ENCODE measurements around the gene CELF1. TPM values are rescaled to one million over a fixed set of nuclear protein-coding genes. Genes with fewer than 3 reads are reported as not detected.
"Not testable (repeated sequence)": the region's sequence is repeated elsewhere in the genome, so short reads cannot be mapped to it uniquely, and the experiment has no call there.

The CELF1 gene
- total RNA-seq, 1 donor from 2014 or later: 173 TPM

DNA sequence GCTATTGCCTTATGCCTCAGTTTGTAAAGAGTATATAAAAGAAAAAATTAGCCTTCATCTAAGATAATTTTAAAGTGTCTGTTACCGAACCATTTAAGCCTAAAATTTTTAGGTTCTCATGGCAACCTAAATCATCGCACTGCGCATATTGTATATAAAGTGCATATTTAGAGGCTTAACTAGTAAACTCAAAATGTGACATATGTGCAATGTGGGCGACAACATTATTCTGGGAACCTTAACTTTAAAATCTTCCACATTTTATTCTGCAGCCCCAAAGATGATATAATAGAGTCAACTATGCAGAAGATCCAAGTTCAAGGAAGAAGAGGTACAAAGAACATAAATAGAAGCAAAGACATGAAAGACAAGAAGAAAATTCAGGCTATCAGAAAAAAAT lies 23.0 kb downstream of the CELF1 start:
- Histone ChIP-seq H3K79me2 (ENCODE audit: low read depth) (peaks cover 100% of the 10 kb centered on the region), H3K4me3 (no peak overlapping the region), H3F3A (ENCODE audit: low read depth) (peaks cover 5% of the 10 kb centered on the region), H3K9ac (no peak overlapping the region), H3K36me3 (no peaks in the 10 kb centered on the region), H3K27me3 (no peaks in the 10 kb centered on the region), H3K4me1 (peaks cover 19% of the 10 kb centered on the region), H3K9me3 (ENCODE audit: low read depth) (no peaks in the 10 kb centered on the region), H3K27ac (no peak overlapping the region), H3K4me2 (no peak overlapping the region), H2AFZ (replicated peaks) (no peak overlapping the region), H4K20me1 (ENCODE audit: low read depth) (peaks cover 100% of the 10 kb centered on the region)
- Mint-ChIP-seq H3K4me3 (no peak overlapping the region), H3K27me3 (ENCODE audit: insufficient read depth, low read depth) (no peaks in the 10 kb centered on the region), H3K4me1 (peaks cover 37% of the 10 kb centered on the region), H3K36me3 (peaks cover 3% of the 10 kb centered on the region), H3K9me3 (no peaks in the 10 kb centered on the region), H3K27ac (no peak overlapping the region)
- DNase-seq (ENCODE audit: low spot score): no peak
- TF ChIP-seq, protein P1, sequence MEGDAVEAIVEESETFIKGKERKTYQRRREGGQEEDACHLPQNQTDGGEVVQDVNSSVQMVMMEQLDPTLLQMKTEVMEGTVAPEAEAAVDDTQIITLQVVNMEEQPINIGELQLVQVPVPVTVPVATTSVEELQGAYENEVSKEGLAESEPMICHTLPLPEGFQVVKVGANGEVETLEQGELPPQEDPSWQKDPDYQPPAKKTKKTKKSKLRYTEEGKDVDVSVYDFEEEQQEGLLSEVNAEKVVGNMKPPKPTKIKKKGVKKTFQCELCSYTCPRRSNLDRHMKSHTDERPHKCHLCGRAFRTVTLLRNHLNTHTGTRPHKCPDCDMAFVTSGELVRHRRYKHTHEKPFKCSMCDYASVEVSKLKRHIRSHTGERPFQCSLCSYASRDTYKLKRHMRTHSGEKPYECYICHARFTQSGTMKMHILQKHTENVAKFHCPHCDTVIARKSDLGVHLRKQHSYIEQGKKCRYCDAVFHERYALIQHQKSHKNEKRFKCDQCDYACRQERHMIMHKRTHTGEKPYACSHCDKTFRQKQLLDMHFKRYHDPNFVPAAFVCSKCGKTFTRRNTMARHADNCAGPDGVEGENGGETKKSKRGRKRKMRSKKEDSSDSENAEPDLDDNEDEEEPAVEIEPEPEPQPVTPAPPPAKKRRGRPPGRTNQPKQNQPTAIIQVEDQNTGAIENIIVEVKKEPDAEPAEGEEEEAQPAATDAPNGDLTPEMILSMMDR (IDR thresholded peaks at IDR 0.05): no peak
- TF ChIP-seq EZH2phosphoT487 (IDR thresholded peaks at IDR 0.05) (no peak), EZH2 (IDR thresholded peaks at IDR 0.05) (no peak)

DNA sequence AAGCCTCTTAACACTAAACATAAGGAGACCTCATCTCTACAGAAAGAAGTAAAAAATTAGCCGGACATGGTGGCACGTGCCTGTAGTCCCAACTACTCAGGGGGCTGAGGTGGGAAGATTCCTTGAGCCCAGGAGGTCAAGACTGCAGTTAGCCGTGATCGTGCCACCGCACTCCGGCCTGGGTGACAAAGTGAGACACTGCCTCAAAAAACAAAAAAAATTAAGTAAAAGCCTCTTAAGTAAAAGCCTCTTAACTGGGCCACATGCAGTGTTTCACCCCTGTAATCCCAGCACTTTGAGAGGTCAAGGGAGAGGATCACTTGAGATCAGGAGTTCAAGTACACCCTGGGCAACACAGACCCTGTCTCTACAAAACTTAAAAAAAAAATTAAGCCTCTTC lies 25.7 kb downstream of the CELF1 start:
- no peaks in the 10 kb centered on the region for H3K9me3 Mint-ChIP-seq
- no peak for DNase-seq (ENCODE audit: low spot score)
- H3K79me2 ChIP-seq (ENCODE audit: low read depth): peaks cover 100% of the 10 kb centered on the region
- H3K4me1 ChIP-seq: peaks cover 23% of the 10 kb centered on the region
- no peak overlapping the region for H3K4me2 ChIP-seq
- H3K9me3 ChIP-seq (ENCODE audit: low read depth): no peaks in the 10 kb centered on the region
- no peak overlapping the region for H3K27ac Mint-ChIP-seq
- peaks cover 100% of the 10 kb centered on the region for H4K20me1 ChIP-seq (ENCODE audit: low read depth)
- no peak overlapping the region for H3K9ac ChIP-seq
- H2AFZ ChIP-seq (replicated peaks): no peak overlapping the region
- peaks cover 45% of the 10 kb centered on the region for H3K4me1 Mint-ChIP-seq
- H3K4me3 ChIP-seq: no peak overlapping the region
- no peaks in the 10 kb centered on the region for H3K27me3 ChIP-seq
- TF ChIP-seq EZH2phosphoT487 (IDR thresholded peaks at IDR 0.05): no peak
- TF ChIP-seq, protein P1 (IDR thresholded peaks at IDR 0.05): no peak
- no peak for TF ChIP-seq EZH2 (IDR thresholded peaks at IDR 0.05)
- no peak overlapping the region for H3K4me3 Mint-ChIP-seq
- no peaks in the 10 kb centered on the region for H3K27me3 Mint-ChIP-seq (ENCODE audit: insufficient read depth, low read depth)
- H3K36me3 Mint-ChIP-seq: peaks cover 3% of the 10 kb centered on the region
- H3F3A ChIP-seq (ENCODE audit: low read depth): peaks cover 12% of the 10 kb centered on the region
- H3K27ac ChIP-seq: no peak overlapping the region
- H3K36me3 ChIP-seq: no peaks in the 10 kb centered on the region

DNA sequence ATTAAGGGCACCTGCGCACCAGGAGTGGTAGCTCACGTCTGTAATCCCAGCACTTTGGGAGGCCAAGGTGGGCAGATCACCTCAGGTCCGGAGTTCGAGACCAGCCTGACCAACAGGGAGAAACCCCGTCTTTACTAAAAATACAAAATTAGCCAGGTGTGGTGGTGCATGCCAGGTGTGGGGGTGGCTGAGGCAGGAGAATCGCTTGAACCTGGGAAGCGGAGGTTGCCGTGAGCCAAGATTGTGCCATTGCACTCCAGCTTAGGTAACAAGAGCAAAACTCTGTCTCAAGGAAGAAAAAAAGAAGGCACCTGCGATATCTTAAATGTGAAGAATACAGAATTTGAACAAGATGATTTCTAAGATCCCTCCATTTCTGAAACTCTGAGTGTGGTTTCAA lies 26.9 kb downstream of the CELF1 start:
- not testable (repeated sequence) for H2AFZ ChIP-seq (replicated peaks); H3K4me2 ChIP-seq; H3K27me3 Mint-ChIP-seq (ENCODE audit: insufficient read depth, low read depth); H3K9me3 Mint-ChIP-seq; H3K27me3 ChIP-seq; H3K27ac ChIP-seq; DNase-seq (ENCODE audit: low spot score); H3K9me3 ChIP-seq (ENCODE audit: low read depth); H3K4me3 Mint-ChIP-seq; H3K36me3 ChIP-seq; H3K9ac ChIP-seq; H3K4me3 ChIP-seq; H3K36me3 Mint-ChIP-seq
- Histone ChIP-seq H3K4me1 (peaks cover 23% of the 10 kb centered on the region), H4K20me1 (ENCODE audit: low read depth) (peaks cover 97% of the 10 kb centered on the region), H3F3A (ENCODE audit: low read depth) (peaks cover 12% of the 10 kb centered on the region), H3K79me2 (ENCODE audit: low read depth) (peaks cover 100% of the 10 kb centered on the region)
- Mint-ChIP-seq H3K27ac (peak overlapping the region; percentile 78), H3K4me1 (peaks cover 44% of the 10 kb centered on the region)

DNA sequence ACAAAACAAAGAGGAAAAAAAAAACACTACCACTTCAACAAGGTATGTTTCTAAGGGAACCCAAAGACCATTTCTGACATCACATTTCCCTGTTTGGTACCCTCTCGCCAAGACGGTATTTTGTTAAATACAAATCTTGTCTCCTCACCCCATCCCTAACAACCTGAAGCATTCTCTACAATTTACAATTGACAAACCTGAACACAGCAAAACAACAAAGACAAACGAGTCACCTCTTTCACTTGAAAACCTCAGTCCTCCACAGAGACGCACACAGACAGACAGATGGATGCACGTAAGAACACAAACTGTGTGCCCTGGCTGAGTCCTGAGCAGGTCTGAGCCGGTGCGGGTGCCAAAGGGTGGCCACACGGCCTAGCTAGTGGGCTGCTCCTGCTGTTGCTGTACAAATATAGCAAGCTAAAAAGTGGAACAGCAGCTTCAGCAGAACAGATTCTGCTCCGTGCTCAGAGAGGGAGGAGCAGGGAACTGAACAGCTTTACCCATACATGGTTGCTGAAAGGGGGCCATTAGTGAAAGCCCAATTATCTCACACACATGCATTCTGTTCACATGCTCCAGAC lies 28.5 kb downstream of the CELF1 start:
- Histone ChIP-seq H3K4me1 (peaks cover 23% of the 10 kb centered on the region), H3F3A (ENCODE audit: low read depth) (peaks cover 12% of the 10 kb centered on the region), H3K9ac (no peak overlapping the region), H3K27me3 (no peaks in the 10 kb centered on the region), H3K4me2 (peak overlapping the region; percentile 28), H3K36me3 (no peaks in the 10 kb centered on the region), H2AFZ (replicated peaks) (no peak overlapping the region), H3K27ac (peak overlapping the region; percentile 3), H3K79me2 (ENCODE audit: low read depth) (peaks cover 100% of the 10 kb centered on the region), H3K9me3 (ENCODE audit: low read depth) (no peaks in the 10 kb centered on the region), H3K4me3 (no peak overlapping the region), H4K20me1 (ENCODE audit: low read depth) (peaks cover 97% of the 10 kb centered on the region)
- Mint-ChIP-seq H3K4me1 (peaks cover 37% of the 10 kb centered on the region), H3K4me3 (no peak overlapping the region), H3K36me3 (peaks cover 3% of the 10 kb centered on the region), H3K9me3 (no peaks in the 10 kb centered on the region), H3K27me3 (ENCODE audit: insufficient read depth, low read depth) (no peaks in the 10 kb centered on the region), H3K27ac (peak overlapping the region; percentile 55)
- no peak for DNase-seq (ENCODE audit: low spot score)
- TF ChIP-seq EZH2 (IDR thresholded peaks at IDR 0.05): no peak
- TF ChIP-seq, protein P1 (IDR thresholded peaks at IDR 0.05): no peak
- TF ChIP-seq EZH2phosphoT487 (IDR thresholded peaks at IDR 0.05): no peak

Measured in neural progenitor cell (in vitro differentiated cells).